Stimulated activated CD4-positive, alpha-beta T cell treated with anti-CD3 and anti-CD28 coated beads, Interleukin-12 subunit alpha, Interleukin-12 subunit beta, amount 100 ng/mL, for 48 hours (primary cell): Measurements from ENCODE around the gene GLIS1.
"Not testable (repeated sequence)": the region's sequence is repeated elsewhere in the genome, so short reads cannot be mapped to it uniquely, and the experiment has no call there.

Experiments used
- DNase-seq, 3 donors: peaks; one replicate each; pipeline ENCODE4 v3.0.0-alpha.2; 2020; ENCODE audit warnings: low read depth in 2 of 3, low spot score in 1 of 3

GLIS1 gene

DNA sequence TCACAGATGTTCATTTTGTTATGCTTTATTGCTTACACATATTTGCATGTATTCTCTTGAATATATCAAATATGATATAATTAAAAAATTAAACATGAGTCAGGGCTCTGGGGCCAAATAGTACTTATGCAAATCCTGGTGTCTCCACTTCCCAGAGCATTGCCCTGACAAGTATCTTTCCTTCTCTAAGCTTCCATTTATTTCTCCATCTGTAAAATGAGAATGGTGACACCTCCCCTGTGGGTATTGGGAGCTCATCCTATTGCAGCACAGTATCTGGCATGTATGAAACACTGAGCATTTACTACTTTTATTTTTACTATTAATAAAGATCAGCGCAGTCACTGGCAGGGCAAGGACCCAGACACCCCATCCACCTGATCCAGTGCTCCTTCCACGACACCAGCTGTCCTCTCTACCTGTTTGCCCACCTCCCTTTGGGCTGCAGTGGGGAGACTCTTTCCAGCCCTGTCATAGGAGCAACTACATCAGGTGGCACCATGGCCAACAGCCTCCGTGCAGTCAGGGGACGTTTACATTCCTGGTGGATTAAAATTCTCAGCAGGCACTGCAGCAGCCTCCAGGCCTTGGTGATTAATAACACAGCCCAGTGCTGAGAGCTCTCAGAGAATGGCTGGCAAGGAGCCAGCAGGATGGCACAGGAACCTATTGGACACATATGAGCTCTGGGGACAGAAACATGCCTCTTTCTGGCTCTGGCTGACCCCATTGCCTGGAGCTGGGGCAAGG is 166.7 kb downstream of the GLIS1 start:
- DNase-seq: no peak

DNA sequence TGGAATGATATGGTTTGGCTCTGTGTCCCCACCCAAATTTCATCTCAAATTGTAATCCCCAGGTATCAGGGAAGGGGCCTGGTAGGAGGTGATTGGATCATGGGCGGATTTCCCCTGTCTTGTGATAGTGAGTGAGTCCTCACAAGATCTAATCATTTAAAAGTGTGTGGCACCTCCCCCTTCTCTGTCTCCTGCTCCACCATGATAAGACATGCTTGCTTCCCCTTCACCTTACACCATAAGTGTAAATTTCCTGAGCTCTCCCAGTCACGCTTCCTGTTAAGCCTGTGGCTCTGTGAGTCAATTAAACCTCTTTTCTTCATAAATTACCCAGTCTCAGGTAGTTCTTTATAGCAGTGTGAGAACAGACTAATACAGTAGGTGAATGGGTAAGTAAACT is 170.4 kb downstream of the GLIS1 start:
- DNase-seq: no peak

DNA sequence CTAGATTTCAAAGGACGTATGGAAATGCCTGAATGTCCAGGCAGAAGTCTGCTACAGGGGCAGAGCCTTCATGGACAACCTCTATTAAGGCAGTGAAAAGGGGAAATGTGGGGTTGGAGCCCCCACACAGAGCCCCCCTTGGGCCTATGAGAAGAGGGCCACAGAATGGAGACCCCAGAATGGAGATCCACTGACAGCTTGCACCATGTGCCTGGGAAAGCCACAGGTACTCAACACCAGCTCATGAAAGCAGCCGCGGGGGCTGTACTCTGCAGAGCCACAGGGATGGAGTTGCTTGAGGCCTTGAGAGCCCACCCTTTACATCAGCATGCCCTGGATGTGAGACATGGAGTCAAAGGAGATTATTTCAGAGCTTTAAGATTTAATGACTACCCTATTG is 171.1 kb downstream of the GLIS1 start:
- DNase-seq: no peak

DNA sequence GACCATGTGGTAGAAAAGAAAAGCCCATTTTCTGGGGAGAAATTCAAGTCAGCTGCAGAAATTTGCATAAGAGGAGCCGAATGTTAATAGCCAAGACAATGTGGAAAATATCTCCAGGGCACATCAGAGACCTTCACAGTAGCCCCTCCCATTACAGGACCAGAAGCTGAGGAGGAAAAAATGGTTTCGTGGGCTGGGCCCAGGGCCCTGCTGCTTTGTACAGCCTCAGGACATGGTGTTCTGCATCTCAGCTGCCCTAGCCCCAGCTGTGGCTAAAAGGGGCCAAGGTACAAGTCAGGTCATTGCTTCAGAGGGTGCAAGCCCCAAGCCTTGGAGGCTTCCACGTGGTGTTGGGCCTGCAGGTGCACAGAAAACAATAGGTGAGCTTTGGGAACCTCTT is 171.5 kb downstream of the GLIS1 start:
- DNase-seq: no peak

DNA sequence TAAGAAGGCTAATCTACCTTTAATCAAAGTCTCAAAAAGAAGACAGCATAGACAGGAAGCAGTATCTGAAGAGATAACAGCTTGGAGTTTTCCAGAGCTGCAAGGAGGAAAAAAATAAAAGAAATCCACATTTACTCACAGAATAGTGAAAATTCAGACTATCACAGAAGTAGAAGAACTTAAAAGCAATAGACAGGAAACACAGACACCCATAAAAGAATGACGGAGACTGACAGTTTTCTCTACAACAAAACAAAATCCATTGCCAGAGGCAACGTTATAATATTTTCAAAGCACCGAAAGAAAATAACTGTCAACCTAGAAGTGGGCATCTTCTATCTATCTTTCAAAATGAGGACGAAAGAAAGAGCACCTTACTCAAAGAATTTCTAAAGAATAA is 175.4 kb downstream of the GLIS1 start:
- no peak for DNase-seq

DNA sequence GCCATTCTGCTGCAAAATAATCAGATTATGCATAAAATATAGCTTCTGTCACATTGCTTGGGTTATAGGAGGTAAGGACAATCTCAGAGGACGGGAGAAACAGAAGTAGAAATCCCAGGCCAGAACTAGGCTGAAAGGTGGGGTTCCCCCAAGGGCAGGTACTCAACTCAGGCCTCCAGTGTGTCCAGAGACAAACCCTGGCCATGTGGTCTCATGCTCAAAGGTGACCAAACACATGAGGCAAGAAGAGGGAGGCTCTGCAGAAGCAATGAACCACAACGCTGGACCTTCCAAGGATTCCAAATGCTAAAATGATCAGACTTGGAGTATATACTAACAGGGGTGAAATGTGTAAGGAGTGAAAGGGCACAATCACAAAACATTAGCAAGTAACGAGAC is 176.0 kb downstream of the GLIS1 start:
- no peak for DNase-seq

DNA sequence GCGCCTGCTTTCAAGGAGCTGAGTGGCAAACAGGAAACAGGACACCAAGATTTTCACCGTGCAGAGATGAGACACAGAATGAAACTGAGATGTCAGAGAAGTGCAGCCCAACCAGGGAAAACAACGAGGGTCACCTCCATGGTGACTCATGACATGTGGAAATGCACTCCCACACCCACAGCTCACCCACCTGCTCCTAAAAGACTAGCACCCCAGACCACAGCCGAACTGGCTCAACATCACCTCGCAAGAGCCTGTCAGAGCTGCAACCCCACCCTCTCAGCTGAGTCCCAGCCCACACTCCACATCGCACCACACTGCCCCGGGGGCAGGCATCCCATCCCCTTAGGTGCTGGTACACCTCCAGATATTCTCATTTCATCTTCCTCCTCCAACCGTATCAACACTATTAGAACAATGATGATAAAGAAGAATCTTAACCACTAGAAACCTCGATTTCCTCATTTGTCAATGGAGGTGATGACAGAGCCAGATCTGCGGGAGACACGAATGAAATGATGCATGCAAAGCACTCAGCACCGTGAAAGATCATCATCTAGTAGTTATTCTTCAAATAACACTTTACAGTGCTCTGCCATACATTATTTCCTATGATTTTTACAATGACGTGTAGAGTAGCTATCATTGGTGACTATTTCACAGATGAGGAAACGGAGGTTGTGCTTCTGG is 176.5 kb downstream of the GLIS1 start:
- peak; percentile 21 to 34 (median 31) for DNase-seq

DNA sequence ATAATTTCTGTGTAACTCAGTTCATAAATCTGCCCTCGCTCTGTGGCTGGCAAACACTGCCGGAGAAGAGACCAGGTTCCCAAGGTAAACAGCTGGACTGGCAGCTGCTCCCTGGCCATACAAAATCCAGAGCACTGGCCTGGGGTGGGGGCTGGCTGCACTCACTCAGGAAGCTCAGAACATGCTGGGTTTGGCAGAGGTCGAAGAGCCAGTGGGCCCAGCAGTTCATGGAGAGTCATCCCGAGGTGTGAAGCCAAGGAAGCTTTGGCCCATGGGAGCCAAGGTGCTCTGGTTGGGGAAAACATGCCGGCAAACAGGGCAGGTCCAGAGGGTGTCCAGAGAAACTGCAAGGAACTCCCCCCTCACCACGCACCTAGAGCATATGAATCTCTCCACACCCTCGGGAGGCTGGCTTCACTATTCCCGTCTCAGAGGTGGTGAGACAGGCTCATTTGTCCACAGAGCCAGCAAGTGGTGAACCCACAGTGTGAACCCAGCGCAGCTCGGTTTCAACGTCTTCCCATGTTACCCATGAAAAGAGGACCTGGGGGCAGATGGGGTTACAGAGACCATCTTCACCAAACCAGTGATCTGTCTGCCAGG is 177.4 kb downstream of the GLIS1 start:
- DNase-seq: no peak

DNA sequence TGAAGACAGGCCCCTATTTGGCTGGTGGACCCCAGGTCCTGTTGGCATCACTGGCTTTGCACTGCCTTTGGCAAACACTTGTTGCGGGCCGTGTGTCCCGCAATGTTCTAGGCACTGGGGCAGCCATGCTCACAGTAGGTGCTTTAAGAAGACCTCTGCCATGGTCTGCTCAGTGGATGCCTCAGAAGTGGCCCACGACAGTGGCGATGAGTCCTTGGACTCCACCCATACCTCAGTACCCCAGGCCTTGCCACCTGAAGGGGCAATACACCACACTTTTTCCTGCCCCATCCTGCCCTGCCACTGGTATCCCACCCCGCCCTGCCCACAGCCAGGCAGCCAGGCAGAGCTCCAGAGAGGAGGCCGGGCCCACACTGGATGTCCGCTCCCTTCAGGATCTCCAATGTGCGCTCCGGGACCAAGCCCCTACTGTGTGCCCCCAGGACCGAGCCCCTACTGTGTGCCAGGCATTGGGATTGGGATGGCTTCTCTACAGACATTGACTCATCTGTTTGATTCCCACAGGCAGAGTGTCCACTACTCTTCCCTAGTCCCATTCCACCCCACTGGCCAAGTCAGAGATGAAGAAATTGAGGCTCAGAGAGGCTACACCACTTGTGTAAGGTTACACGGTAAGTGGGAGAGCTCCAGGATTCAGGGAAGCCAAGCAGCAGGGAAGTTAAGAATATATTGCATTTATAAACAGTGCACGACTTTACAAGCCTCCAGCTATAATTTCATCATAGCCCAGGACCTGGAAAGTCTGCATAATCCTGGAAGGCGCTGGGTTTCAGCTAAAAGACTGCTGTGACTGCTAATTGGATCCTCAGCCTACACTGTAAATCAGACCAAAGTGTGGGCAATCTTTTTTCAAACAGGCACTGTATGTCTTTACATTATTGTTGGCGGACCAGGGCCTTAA is 178.1 kb downstream of the GLIS1 start:
- DNase-seq: no peak

DNA sequence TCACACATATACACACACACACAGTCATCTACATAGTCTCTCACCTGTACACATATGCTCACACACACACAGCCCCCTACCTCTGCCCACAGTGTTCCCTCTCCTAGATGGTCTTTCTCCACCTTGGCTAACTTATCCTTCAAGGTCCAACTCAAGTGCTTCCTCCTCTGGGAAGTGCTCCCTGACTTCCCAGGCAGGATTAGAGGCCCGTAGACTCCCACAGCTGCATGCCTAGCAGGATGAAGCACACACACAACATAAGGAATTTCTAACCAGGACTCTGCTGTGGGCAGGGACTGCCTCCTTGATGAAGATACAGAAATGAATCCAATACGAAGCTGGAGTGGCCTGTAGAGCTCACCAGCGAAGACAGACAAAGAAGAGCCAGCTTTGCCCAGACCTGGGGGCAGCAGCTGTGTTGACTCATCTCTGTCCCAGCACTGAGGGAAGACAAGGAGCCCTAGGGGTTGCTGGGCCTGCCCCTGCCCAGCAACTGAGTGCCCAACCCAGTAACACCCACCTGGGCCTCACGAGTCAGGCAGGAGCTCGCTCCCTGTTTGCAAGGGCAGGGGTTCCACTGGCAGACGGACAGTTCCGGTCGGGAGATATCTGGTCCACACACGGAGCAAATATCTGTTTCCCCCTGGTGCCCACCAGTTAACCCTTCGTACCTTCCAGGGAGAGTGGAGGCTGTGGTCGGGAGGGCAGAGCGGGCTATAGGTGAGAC is 178.9 kb downstream of the GLIS1 start:
- DNase-seq: no peak

DNA sequence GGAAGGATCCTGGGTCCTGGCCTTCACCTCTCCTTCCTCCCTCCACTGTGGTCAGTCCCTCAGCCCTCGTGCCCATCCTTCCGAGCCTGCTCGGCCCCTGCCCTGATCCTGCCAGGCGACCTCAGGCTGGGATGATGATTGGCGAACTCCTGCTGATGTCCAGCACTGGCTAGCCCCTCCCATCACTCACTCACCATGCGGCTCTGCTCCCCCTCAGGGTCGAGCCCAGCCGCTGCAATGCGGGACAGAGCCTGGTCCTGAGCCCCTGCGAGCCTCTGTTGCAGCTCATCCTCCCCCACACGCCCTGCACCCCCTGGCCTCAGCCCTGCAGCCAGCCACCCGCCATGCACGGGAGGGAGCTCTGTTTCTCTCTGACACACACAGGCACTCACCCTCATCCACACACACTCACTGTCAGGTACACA is 179.6 kb downstream of the GLIS1 start:
- DNase-seq: no peak

DNA sequence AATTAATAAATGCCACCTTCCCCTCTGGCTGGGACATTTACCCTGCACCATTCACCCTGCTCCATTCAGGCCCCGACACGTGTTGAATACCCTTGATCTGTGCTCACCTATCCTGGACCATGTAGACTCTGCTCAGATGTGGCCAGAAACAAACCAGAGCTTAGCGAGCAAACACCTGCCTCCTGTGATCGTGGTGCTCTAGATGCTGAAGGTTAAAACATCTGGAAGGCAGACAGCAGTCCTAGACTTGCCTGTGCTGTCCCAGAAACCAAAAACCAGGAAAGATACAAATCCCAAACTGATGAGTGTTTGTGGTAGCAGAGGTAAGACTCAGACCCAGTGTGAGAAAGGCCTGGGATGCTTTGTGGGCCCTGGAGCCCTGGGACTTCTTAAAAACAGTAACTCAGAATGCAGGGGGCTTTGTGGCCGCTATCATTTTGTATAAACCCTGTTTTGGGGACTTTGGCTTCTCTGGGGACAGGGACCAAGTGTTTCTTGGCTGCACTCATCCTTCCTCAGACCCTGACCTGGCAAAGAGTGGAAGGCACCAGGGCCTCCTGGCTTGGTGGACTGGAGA is 180.1 kb downstream of the GLIS1 start:
- no peak for DNase-seq

DNA sequence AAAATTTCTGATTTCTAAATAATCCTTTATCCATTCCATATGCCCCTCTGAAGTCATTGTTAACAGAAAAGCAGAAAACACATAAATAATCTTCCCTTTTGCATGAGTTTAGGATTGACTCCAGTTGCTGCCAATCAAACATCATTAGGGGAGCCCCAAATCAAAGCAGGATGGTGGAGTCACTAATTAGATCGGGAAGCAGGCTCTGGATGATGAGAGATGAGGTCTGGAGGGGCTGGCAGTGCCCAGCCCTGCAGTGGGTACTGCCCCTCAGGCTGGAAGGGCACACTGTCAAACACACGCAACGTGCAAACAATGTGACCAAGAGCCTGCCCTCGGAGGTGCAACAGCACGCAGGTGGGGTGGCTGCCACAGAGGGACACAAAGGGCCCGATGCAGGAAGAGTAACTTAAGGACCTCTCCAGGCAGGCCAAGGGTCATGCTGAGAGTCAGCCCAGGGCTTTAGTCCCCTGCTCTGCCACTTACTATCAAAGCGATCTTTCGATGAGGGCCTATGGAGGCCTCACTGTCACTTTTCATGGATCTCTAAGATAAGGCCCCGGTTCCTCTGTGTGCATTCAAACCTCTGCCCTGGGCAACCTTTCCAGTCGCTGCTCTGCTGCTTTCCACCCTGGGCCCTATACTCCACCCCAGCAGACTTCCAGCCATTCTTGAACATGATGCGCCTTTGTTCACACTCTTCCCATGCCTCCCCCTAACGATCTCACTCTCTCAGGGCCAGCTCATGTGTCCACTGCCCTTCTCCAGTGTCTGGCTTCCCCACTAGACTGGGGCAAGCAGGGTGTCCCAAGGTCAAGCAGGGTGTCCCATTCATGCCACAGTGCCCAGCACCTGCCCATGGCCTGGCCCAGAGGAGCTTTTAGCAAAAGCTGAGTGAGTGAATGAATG is 180.9 kb downstream of the GLIS1 start:
- DNase-seq: no peak

DNA sequence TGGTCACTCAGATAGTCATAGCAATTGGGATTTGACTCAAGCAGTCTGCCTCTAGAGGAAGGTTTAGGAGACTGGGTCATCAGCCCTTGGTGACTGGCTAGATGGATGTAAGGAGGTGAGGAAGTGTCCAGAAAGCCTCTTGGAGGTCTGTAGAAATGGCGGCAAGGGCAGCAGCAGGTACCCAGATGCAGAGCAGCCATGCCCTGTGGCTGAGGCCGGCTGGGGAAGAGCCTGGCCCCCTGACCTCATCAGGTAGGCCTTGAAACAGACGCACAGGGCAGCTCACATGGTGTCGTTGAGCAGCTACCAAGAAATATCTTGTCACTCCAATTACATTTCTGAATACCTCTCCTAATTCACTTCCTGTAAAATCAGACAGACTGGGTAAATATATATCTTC is 181.6 kb downstream of the GLIS1 start:
- DNase-seq: no peak

DNA sequence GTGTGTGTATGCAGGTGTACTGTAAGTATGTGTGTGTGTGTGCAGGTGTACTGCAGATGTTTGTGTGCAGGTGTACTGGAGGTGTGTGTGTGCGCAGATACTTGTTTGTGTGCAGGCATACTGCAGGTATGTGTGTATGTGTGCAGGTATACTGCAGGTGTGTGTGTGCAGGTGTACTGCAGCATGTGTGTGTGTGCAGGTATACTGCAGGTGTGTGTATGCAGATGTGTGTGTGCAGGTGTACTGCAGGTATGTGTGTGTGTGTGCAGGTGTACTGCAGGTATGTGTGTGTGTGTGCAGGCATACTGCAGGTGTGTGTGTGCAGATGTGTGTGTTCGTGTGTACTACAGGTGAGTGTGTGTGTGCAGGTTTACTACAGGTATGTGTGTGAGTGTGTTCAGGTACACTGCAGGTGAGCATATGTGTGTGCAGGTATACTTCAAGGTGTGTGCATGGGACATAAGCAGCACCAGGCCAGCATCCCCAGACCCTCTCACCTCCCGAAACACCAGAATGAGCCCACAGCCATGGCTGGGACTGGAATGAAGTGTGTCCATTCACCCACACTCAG is 182.2 kb downstream of the GLIS1 start:
- DNase-seq: no peak

DNA sequence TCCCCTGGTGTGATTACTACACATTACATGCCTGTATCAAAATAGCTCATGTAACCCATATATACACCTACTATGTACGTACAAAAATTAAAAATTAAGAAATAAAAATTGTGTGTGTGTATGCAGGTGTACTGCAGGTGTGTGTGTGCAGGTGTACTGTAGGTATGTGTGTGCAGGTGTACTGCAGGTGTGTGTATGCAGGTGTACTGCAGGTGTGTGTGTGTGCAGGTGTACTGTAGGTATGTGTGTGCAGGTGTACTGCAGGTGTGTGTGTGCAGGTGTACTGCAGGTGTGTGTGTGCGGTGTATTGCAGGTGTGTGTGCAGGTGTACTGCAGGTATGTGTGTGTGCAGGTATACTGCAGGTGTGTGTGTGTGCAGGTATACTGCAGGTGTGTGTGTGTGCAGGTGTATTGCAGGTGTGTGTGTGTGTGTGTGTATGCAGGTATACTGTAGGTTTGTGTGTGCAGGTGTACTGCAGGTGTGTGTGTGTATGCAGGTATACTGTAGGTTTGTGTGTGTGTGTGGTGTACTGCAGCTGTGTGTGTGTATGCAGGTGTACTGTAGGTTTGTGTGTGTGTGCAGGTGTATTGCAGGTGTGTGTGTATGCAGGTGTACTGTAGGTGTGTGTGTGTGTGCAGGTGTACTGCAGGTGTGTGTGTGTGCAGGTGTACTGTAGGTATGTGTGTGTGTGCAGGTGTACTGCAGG is 183.2 kb downstream of the GLIS1 start:
- DNase-seq: not testable (repeated sequence)

DNA sequence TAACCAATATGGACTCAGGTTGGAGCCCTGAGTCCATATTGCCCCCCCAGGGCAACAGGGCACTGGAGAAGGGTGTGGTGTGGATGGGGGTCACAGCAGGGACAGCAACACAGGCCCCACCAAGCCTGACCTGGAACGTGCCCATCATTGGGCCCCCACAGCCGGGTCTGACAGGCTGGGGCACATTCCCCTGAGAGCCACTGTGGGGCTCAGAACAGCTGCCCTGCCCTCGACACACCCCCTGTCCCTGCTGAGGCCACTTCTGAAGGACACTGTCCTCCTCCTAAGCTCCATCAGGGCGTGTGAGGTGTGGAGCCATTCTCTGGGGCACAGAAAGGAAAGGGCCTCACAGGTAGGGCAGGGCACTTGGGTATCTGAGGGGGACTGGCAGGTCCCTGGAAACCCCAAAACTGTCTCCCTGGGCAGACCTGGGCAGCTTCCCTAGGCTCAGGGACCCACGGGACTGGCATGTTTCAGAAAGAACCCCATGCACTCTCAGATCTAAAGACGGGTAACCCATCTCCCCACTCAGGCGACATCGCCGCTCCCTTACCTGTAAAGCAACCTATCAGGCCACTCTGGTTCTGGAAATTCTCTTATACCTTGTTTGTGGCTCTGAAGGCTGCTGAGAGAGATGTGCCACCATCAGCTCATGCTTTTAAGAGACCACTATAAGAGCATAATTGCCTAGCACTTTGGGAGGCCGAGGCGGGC is 184.2 kb downstream of the GLIS1 start:
- DNase-seq: no peak
